GM21529 (cell line): Measurements from ENCODE around the gene ARGFX.
"Not testable (repeated sequence)": the region's sequence is repeated elsewhere in the genome, so short reads cannot be mapped to it uniquely, and the experiment has no call there.

Experiments
- ATAC-seq: cut with Tn5 transposase; IDR thresholded peaks from one replicate; pipeline ENCODE4 v1.9.1; 2021; ENCODE audit not compliant: unreplicated experiment

The ARGFX gene

DNA sequence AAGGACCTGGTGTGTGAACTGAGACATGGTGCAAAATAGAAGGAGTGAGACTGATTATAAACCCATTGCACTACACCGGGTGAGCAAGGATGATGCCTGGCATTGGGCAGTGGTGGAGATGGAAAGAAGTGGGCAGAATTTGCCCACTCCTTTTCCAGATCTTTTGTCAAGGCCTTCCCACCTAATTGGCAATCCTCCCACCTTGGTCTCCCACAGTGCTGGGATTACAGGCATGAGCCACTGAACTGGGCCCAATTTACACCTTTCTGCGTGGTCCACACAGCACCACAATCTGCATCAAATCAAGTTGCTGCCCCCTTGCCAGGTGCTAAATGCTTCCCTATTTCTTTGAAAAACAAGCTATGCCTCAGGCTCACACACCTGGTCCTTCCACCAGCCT lies 30.8 kb downstream of the ARGFX start:
- no peak for ATAC-seq

DNA sequence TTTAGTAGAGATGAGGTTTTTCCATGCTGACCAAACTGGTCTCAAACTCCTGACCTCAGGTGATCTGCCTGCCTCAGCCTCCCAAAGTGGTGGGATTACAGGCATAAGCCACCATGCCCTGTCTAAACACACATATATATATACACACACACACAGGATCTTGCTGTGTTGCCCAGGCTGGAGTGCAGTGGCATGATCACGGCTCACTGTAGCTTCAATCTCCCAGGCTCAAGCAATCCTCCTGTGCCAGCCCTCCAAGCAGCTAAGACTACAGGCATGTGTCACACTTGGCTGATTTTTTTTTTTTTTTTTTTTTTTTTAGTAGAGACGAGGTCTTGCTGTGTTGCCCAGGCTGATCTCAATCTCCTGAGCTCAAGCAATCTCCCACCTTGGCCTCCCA lies 32.2 kb downstream of the ARGFX start:
- not testable (repeated sequence) for ATAC-seq

- ATAC-seq = no peak
Observed at GRCh38 chr3:121601212-121601812, 33.6 kb downstream of the ARGFX start.

GRCh38 chr3:121604759-121605158 lies 37.0 kb downstream of the ARGFX start:
- no peak for ATAC-seq

GRCh38 chr3:121606106-121606505 lies 38.4 kb downstream of the ARGFX start:
- ATAC-seq = no peak
